A673 (cell line): ENCODE measurements around the gene PPM1F. TPM values are rescaled to one million over a fixed set of nuclear protein-coding genes. Genes with fewer than 3 reads are reported as not detected.

Source experiments
- BruUV-seq: library from RNA; stranded (reverse); fragments of 400-500 nt; replicated peaks from 2 replicates; lab custom pipeline; 2021; lab: Mats Ljungman, UMichigan
- CTCF ChIA-PET: fragments of 300-600 bp; sonication (Branson Sonifier 250); formaldehyde crosslinking; loops from one replicate; lab custom pipeline; 2022; ENCODE audit warnings: antibody characterized with exemption; lab: Charles Lee
- POLR2A ChIA-PET: fragments of 300-600 bp; sonication (Branson Sonifier 250); formaldehyde crosslinking; loops from one replicate; lab custom pipeline; 2022; ENCODE audit warnings: antibody characterized with exemption; ENCODE audit not compliant: low non-redundant PET; lab: Charles Lee
- DNase-seq: peaks from one replicate; pipeline ENCODE4 v3.0.0-alpha.2; 2015; ENCODE audit warnings: low spot score
- H3K27ac ChIP-seq: fragments of 200-600 bp; sonication (generic); 2 replicates; pipeline ENCODE4 v1.5.1; 2016; ENCODE audit warnings: mixed run types, low read depth, mild to moderate bottlenecking, mixed read lengths, antibody characterized with exemption, low read length; ENCODE audit not compliant: poor library complexity, severe bottlenecking
- H3K27me3 ChIP-seq: fragments of 200-600 bp; sonication (generic); replicated peaks from 2 replicates; pipeline ENCODE4 v1.6.1; 2017; ENCODE audit warnings: mixed run types, low read depth, mild to moderate bottlenecking, mixed read lengths, antibody characterized with exemption, low read length; ENCODE audit not compliant: insufficient read depth, poor library complexity
- H3K36me3 ChIP-seq: fragments of 200-600 bp; sonication (generic); 2 replicates; pipeline ENCODE4 v1.6.1; 2016; ENCODE audit warnings: mixed run types, mild to moderate bottlenecking, mixed read lengths, antibody characterized with exemption, low read length; ENCODE audit not compliant: insufficient read depth, poor library complexity, severe bottlenecking
- H3K4me1 ChIP-seq: fragments of 200-600 bp; sonication (generic); 2 replicates; pipeline ENCODE4 v1.6.1; 2017; ENCODE audit warnings: mixed run types, mild to moderate bottlenecking, mixed read lengths, antibody characterized with exemption, low read length; ENCODE audit not compliant: insufficient read depth, poor library complexity, severe bottlenecking
- H3K4me3 ChIP-seq: fragments of 200-600 bp; sonication (generic); 2 replicates; pipeline ENCODE4 v1.5.1; 2016; ENCODE audit warnings: low read depth, mixed run types, mild to moderate bottlenecking, mixed read lengths, low read length; ENCODE audit not compliant: poor library complexity, severe bottlenecking
- H3K9me3 ChIP-seq: fragments of 200-600 bp; sonication (generic); 2 replicates; pipeline ENCODE4 v1.6.1; 2016; ENCODE audit warnings: mixed run types, low read depth, mild to moderate bottlenecking, mixed read lengths, antibody characterized with exemption, low read length; ENCODE audit not compliant: poor library complexity, severe bottlenecking
- EZH2 ChIP-seq: fragments of 200-600 bp; sonication (generic); IDR thresholded peaks from 2 replicates; pipeline ENCODE4 v1.6.1; 2017; ENCODE audit warnings: borderline replicate concordance, low read depth, mild to moderate bottlenecking, mixed read lengths, antibody characterized with exemption, low read length; ENCODE audit not compliant: poor library complexity, severe bottlenecking
- intact Hi-C: fragments of 100-400 bp; cut with micrococcal nuclease; formaldehyde crosslinking; loops from one replicate; pipeline ENCODE4 v1.10.0; 2022; ENCODE audit not compliant: unreplicated experiment
- total RNA-seq: library from RNA; stranded (reverse); gene quantifications from 2 replicates; pipeline ENCODE4 v1.2.3, GENCODE V29; 2021
- TF ChIP-seq, protein P1 (sequence below): fragments of 300-800, 200-600 bp; sonication (generic); conservative IDR thresholded peaks from 2 replicates; pipeline ENCODE4 v1.5.1; 2017; ENCODE audit warnings: low read depth, mild to moderate bottlenecking, antibody characterized with exemption, low read length, moderate library complexity, mixed read lengths

The PPM1F gene
- total RNA-seq, 1 experiment from 2014 or later = 101 TPM

DNA sequence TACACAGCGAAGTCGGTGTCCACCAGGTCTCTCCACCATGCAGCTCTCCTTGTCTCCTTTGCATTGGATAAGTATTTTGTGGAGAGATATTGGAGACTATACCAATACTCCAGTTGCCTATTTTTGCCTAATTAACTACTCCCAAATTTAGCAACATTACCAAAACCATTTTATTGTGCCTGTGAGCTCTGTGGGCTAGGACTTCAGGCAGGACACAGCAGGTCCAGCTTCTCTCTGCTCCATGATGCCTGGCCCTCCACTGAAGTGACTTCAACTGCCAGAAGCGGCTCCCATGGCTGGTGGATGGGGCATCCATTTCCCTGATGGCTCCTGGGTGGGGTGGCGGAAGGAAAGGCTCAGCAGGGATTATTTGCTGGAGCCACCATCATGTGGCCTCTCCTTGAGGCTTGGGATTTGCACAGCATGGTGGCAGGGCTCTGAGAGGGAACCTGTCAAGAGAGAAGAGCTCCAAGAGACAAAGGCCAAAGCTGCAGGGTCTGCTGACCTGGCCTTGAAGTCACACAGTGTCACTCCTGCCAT is 48.3 kb downstream of the PPM1F start:
- Histone ChIP-seq H3K4me3 (no peak overlapping the region), H3K36me3 (no peaks in the 10 kb centered on the region), H3K27ac (no peak overlapping the region), H3K9me3 (no peaks in the 10 kb centered on the region), H3K4me1 (no peaks in the 10 kb centered on the region), H3K27me3 (no peaks in the 10 kb centered on the region)
- BruUV-seq = no TSS peak
- CTCF ChIA-PET = no interaction called here
- TF ChIP-seq EZH2 = no peak
- TF ChIP-seq, protein P1, sequence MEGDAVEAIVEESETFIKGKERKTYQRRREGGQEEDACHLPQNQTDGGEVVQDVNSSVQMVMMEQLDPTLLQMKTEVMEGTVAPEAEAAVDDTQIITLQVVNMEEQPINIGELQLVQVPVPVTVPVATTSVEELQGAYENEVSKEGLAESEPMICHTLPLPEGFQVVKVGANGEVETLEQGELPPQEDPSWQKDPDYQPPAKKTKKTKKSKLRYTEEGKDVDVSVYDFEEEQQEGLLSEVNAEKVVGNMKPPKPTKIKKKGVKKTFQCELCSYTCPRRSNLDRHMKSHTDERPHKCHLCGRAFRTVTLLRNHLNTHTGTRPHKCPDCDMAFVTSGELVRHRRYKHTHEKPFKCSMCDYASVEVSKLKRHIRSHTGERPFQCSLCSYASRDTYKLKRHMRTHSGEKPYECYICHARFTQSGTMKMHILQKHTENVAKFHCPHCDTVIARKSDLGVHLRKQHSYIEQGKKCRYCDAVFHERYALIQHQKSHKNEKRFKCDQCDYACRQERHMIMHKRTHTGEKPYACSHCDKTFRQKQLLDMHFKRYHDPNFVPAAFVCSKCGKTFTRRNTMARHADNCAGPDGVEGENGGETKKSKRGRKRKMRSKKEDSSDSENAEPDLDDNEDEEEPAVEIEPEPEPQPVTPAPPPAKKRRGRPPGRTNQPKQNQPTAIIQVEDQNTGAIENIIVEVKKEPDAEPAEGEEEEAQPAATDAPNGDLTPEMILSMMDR = no peak
- POLR2A ChIA-PET = no interaction called here
- intact Hi-C loops = no loop called here
- no peak for DNase-seq

DNA sequence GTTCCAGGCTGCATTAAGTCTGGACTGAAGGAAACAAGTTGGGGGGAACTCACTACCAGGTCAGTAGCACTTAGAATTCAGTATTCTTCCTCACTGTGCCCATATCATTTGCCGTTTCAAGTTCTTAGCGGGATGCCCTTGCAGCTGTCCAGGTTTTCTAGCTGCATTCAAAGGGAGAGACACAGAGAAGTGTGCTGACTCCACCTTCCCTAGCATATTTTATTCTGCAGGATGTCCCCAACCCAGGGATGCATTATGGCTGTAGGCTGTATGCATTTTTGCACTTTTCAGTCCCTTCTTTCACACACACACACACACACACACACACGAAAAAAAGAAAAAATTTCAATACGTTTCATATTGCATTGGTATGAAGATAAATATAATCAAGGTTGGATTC is 49.4 kb downstream of the PPM1F start:
- no peaks in the 10 kb centered on the region for H3K36me3 ChIP-seq
- TF ChIP-seq EZH2 = no peak
- TF ChIP-seq, protein P1 = no peak
- intact Hi-C loops = no loop called here
- H3K4me1 ChIP-seq = no peaks in the 10 kb centered on the region
- ChIA-PET CTCF (no interaction called here), POLR2A (no interaction called here)
- no TSS peak for BruUV-seq
- H3K9me3 ChIP-seq = no peaks in the 10 kb centered on the region
- DNase-seq = no peak
- H3K4me3 ChIP-seq = no peak overlapping the region
- no peak overlapping the region for H3K27ac ChIP-seq
- no peaks in the 10 kb centered on the region for H3K27me3 ChIP-seq

DNA sequence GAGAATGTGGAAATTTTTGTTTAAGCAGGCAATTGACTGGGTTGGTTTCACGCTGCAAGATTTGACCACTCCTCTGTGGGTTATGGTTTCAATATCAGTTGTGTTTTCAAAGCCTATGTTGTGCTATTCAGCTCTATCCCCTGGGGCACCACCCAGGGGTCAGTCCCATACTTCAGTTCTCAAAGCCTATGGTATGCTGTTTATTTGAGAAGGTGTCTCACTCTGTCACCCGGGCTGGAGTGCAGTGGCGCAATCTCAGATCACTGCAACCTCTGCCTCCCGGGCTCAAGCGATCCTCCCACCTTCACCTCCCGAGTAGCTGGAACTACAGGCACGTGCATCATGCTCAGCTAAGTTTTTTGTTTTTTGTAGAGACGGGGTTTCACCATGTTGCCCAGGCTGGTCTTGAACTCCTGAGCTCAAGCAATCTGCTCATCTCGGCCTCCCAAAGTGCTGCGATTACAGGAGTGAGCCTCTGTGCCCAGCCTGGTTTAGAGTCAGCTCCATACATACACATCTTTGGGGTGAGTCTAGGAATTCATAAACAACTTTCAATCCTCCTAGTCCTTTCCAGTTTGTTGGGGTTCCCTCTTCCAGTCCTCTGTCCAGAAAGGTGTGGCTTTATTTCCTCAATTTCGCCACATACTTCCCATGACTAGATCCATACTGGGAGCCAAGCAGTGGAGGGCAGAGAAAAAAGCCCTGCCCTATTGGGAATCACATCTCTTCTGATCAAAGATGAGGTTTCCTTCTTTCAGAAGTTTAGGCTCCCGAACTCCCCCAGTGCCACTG is 50.2 kb downstream of the PPM1F start:
- BruUV-seq = no TSS peak
- H3K27ac ChIP-seq = no peak overlapping the region
- H3K36me3 ChIP-seq = no peaks in the 10 kb centered on the region
- H3K27me3 ChIP-seq = no peaks in the 10 kb centered on the region
- CTCF ChIA-PET = no interaction called here
- POLR2A ChIA-PET = interaction anchor here (0.6 kb wide), 1 partner anchor 10 kb away, joined by 4 read pairs; no protein-coding TSS in a partner anchor
- H3K9me3 ChIP-seq = no peaks in the 10 kb centered on the region
- TF ChIP-seq, protein P1 = no peak
- no peak for TF ChIP-seq EZH2
- H3K4me3 ChIP-seq = no peak overlapping the region
- DNase-seq = no peak
- no peaks in the 10 kb centered on the region for H3K4me1 ChIP-seq
- intact Hi-C loops = no loop called here
